Dermis blood vessel endothelial cell (primary cell): ENCODE data around the gene TBC1D22B. TPM values are rescaled to one million over a fixed set of nuclear protein-coding genes. Genes with fewer than 3 reads are reported as not detected.

Source experiments
- DNase-seq: peaks from one replicate; pipeline ENCODE4 v3.0.0; 2010
- total RNA-seq: library from RNA; depleted of rRNA; stranded (reverse); fragments of >200 nt; gene quantifications from 2 replicates; pipeline ENCODE4 v1.2.3, GENCODE V29; 2014

The TBC1D22B gene
- total RNA-seq = 9.5 and 12.1 TPM in 2 replicates

GRCh38 chr6:37257634-37258404 lies at the start of gene TBC1D22B, which contains the start of gene TMEM217:
TSS of gene TBC1D22B (plus strand) at chr6:37257772. CDS start at chr6:37257918, 146 bp downstream.
TSS of gene TMEM217 (minus strand) at chr6:37258144. CDS start at chr6:37219030, 39,114 bp downstream.
- DNase-seq = peak; percentile 98

- DNase-seq = peak; percentile 86
Observed at GRCh38 chr6:37207903-37208456, 49.6 kb upstream of the TBC1D22B start.

GRCh38 chr6:37208793-37209192 lies 48.8 kb upstream of the TBC1D22B start:
- no peak for DNase-seq

- no peak for DNase-seq
Observed at GRCh38 chr6:37209461-37210205, 47.9 kb upstream of the TBC1D22B start.

- peak; percentile 90 for DNase-seq
Observed at GRCh38 chr6:37210313-37210968, 47.1 kb upstream of the TBC1D22B start.

- no peak for DNase-seq
Observed at GRCh38 chr6:37212268-37212667, 45.3 kb upstream of the TBC1D22B start.

- DNase-seq = no peak
Observed at GRCh38 chr6:37218061-37218460, 39.5 kb upstream of the TBC1D22B start.

- DNase-seq = peak; percentile 60
Observed at GRCh38 chr6:37218511-37218910, 39.1 kb upstream of the TBC1D22B start.

- no peak for DNase-seq
Observed at GRCh38 chr6:37221585-37222124, 35.9 kb upstream of the TBC1D22B start.

- peak; percentile 84 for DNase-seq
Observed at GRCh38 chr6:37222125-37222967, 35.2 kb upstream of the TBC1D22B start.

GRCh38 chr6:37222992-37223391 lies 34.6 kb upstream of the TBC1D22B start:
- DNase-seq = no peak

- DNase-seq = no peak
Observed at GRCh38 chr6:37225350-37226169, 32.0 kb upstream of the TBC1D22B start.

GRCh38 chr6:37230104-37230503 lies 27.5 kb upstream of the TBC1D22B start:
- no peak for DNase-seq

- no peak for DNase-seq
Observed at GRCh38 chr6:37232430-37233017, 25.0 kb upstream of the TBC1D22B start.

- DNase-seq = no peak
Observed at GRCh38 chr6:37233541-37233940, 24.0 kb upstream of the TBC1D22B start.

- DNase-seq = peak; percentile 85
Observed at GRCh38 chr6:37236921-37237320, 20.7 kb upstream of the TBC1D22B start.

GRCh38 chr6:37237789-37238188 lies 19.8 kb upstream of the TBC1D22B start:
- DNase-seq = no peak

GRCh38 chr6:37238381-37238780 lies 19.2 kb upstream of the TBC1D22B start:
- DNase-seq = no peak

GRCh38 chr6:37239526-37239925 lies 18.0 kb upstream of the TBC1D22B start:
- DNase-seq = peak; percentile 36
